NCI-H510A treated with DMSO at 0.1 percent for 48 hours (cell line): ENCODE measurements around the gene PRODH2.
A peak's percentile ranks its signal among the peaks of the same experiment; 100 is the strongest.
"Not testable (repeated sequence)": the region's sequence is repeated elsewhere in the genome, so short reads cannot be mapped to it uniquely, and the experiment has no call there.

Experiments
- DNase-seq: peaks from one replicate; lab custom pipeline; 2025; lab: John Stamatoyannopoulos, UW

Gene PRODH2

GRCh38 chr19:35843676-35844481 is 31.2 kb upstream of the PRODH2 start:
- DNase-seq, result no peak

GRCh38 chr19:35842666-35843272 is 30.1 kb upstream of the PRODH2 start:
- no peak for DNase-seq

- no peak for DNase-seq
Observed at GRCh38 chr19:35841961-35842595, 29.4 kb upstream of the PRODH2 start.

GRCh38 chr19:35836096-35836495 is 23.5 kb upstream of the PRODH2 start:
- DNase-seq, result not testable (repeated sequence)

GRCh38 chr19:35833972-35834371 is 21.3 kb upstream of the PRODH2 start:
- DNase-seq, result no peak

GRCh38 chr19:35832054-35832453 is 19.4 kb upstream of the PRODH2 start:
- no peak for DNase-seq

- DNase-seq, result no peak
Observed at GRCh38 chr19:35830986-35831385, 18.3 kb upstream of the PRODH2 start.

- no peak for DNase-seq
Observed at GRCh38 chr19:35828692-35829301, 16.2 kb upstream of the PRODH2 start.

- DNase-seq, result no peak
Observed at GRCh38 chr19:35824150-35824549, 11.5 kb upstream of the PRODH2 start.

GRCh38 chr19:35822579-35822978 is 9.9 kb upstream of the PRODH2 start:
- no peak for DNase-seq

- no peak for DNase-seq
Observed at GRCh38 chr19:35818445-35818844, 5.8 kb upstream of the PRODH2 start.

GRCh38 chr19:35816846-35817245 is 4.2 kb upstream of the PRODH2 start:
- no peak for DNase-seq

- DNase-seq, result no peak
Observed at GRCh38 chr19:35816262-35816661, 3.6 kb upstream of the PRODH2 start.

- no peak for DNase-seq
Observed at GRCh38 chr19:35813043-35813890, 622 bp upstream of the PRODH2 start.

- DNase-seq, result no peak
Observed at GRCh38 chr19:35811317-35812219, 1.1 kb downstream of the PRODH2 start.

GRCh38 chr19:35807633-35808032 is 5.0 kb downstream of the PRODH2 start:
- DNase-seq, result no peak

GRCh38 chr19:35806597-35806996 is 6.0 kb downstream of the PRODH2 start:
- DNase-seq, result no peak

- peak; percentile 61 for DNase-seq
Observed at GRCh38 chr19:35805526-35806102, 7.0 kb downstream of the PRODH2 start.

- DNase-seq, result no peak
Observed at GRCh38 chr19:35801828-35802227, 10.8 kb downstream of the PRODH2 start.

- DNase-seq, result no peak
Observed at GRCh38 chr19:35797663-35798062, 15.0 kb downstream of the PRODH2 start.
